IPS-NIHi7 (cell line): Measurements from ENCODE around the gene CDC42EP1.
"Not testable (repeated sequence)": the region's sequence is repeated elsewhere in the genome, so short reads cannot be mapped to it uniquely, and the experiment has no call there.

Experiments used
- DNase-seq: peaks from one replicate; pipeline ENCODE4 v3.0.0; 2012; ENCODE audit warnings: mixed read lengths; ENCODE audit errors: extremely low spot score

Gene CDC42EP1

DNA sequence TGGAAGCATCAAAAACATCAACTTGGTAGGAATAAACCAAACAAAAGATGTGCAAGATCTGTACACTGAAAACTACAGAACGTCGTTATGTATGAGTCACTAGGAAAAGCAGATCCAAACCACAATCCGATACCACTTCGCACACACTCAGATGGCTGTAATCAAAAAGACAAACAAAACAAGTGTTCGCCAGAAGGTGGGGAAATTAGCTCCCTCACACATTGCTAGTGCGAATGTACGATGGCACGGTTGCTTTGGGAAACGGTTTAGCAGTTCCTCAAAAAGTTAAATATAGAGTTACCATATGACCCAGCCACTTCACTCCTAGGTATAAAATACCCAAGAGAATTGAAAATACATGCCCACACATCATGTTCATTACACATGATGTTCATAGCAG, 26.3 kb upstream of the CDC42EP1 start:
- DNase-seq: no peak

DNA sequence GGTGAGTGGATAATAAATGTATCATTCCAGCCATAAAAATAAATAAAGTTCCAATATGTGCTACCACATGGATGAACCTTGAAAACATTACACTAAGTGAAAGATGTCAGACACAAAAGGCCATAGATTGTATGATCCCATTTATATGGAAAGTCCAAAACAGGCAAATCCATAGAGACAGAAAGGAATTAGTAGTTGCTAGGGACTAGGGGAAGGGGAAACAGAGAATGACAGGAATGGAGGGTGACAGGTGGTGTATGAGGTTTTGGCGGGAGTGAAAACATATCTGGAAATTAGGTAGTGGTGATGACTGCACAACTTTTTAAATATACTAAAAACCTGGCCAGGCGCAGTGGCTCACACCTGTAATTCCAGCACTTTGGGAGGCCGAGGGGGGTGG, 25.8 kb upstream of the CDC42EP1 start:
- no peak for DNase-seq

DNA sequence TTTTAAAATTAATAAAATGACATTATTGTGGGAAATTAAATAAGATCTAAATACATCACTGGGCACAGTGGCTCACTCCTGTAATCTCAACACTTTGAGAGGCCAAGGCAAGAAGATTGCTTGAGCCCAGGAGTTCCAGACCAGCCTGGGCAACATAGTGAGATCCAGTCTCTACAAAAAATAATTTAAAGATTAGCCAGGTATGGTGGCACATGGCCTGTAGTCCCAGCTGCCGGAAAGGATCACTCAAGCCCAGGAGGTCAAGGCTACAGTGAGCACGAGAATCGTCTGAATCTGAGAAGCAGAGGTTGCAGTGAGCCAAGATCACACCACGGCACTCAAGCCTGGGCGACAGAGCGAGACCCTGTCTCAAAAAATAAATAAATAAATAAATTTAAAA, 25.1 kb upstream of the CDC42EP1 start:
- DNase-seq: no peak

- peak; percentile 97 for DNase-seq
Measured at GRCh38 chr22:37538590-37539357, 21.5 kb upstream of the CDC42EP1 start.

DNA sequence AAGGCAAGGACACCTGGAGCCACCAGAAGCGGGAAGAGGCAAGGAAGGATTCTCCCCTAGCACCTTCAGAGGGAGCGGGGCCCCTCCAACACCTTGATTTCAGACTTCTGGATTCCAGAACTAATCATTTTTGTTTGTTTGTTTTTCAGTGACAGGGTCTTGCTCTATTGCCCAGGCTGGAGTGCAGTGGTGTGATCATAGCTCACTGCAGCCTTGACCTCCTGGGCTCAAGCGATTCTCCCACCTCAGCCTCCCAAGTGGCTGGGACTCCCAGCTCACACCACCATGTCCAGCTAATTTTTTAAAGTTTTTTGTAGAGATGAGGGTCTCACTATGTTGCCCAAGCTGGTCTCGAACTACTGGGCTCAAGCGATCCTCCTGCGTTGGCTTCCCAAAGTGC, 20.5 kb upstream of the CDC42EP1 start:
- not testable (repeated sequence) for DNase-seq

GRCh38 chr22:37542416-37542815, 17.9 kb upstream of the CDC42EP1 start:
- DNase-seq: not testable (repeated sequence)

DNA sequence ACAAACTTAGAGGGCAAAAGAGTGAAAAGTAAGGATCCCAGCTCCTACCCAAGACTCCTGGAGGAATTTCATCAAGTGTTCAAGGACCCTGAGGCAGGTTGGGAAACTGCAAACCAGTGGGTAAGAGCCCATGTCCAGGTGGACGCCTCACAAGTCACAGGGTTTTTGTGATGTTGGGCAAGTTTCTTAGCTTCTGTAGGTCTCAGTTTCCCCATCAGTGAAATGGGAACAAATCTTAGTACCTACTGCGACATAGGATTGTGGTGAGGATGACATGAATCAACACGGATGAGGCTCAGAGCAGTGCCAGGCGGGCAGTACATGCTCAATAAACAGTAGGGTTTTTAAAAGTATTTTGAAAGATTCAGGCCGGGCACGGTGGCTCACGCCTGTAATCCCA, 17.3 kb upstream of the CDC42EP1 start:
- no peak for DNase-seq

DNA sequence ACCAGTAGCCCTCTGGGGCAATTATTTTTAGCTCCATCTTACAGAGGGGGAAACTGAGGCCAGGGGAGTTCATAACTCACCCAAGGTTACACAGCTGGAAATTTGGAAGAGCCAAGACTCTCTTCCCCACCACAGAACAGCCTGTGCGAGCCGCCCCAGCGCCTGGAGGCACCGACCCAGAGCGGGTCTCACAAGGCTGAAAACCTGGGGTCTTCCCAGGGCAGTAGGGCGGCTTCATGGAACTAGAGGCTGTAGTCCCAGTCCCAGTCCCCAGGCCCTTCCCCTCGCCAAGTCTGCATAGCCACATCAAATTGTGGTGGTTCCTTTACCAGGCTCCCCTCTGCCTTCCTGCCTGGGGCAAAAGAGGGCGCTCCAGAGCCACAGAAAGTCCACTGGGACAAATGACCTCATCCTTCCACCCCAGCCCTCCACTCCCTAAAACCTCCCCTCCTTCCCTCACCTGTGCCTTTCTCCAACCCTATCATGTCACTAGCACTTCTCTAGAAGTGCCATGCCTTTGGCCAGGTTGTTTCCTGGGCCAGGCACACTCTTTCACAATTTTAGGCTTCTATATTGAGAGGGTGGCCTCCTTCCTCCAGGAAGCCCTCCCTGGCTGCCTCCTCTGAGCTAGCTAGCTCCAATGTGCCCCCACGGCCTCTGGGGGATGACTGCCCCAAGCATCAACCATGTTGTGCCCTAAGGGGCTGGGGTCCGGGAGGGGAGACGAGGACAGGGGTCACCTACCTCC, 15.2 kb upstream of the CDC42EP1 start:
- peak; percentile 81 for DNase-seq

DNA sequence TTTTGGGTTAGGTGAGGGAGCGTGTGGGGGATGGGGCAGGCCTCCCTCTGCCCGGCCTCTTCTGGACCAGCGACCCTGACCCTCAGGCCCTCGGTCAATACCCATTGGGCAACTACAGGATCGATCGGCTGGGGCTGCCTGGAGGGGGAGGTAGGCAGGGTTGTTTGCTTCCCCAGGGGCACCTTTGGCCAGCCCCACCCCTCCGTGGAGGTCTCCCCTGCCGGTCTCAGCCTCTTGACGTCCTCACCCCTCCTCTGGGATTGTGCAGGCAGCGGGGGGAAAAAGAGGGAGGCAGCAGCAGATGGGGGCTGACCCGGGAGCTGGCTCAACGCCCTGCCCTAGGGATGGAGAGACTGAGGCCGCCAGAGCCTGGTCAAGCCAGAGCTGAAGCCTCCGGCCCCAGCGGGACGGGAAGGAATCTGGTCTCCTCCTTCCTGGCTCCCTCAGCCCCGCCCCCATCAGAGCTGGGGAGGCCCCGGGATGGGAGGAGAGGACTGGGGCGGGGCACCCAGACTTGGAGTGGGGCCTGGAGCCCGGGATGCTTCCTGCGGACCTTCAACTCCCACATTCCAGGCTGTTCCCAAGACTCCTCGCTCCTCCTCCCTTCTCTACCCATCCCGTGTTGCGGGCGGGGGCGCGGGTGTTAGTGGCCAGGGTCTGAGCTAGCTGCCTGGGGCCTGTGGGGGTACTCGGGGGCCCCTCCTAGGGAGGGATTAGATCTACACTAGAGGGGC, 14.4 kb upstream of the CDC42EP1 start:
- peak; percentile 91 for DNase-seq

GRCh38 chr22:37546437-37547250, 13.6 kb upstream of the CDC42EP1 start:
- peak; percentile 56 for DNase-seq

DNA sequence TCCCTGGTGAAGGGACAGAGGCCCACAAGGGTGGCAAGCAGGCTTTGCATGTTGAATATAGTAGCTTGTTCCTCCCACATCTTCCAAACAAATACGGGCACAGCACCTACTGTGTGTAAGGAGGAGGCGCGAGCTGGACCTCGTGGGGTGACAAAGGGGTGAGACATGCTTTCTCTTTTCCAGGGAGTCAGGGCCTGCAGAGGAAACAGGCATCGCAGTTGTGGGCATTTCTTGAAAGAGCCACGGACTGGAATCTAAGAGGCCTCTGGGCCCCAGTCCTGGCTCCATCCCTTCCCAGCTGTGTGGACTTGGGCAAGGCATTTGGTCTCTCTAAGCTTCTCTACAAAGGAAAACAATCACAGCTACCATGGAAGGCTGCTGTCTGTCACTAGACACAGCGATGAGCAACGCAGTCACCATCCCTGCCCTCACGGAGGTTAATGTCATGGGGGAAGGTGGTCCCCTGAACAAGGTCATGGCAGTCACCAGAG, 13.0 kb upstream of the CDC42EP1 start:
- peak; percentile 2 for DNase-seq

GRCh38 chr22:37549704-37550059, 10.6 kb upstream of the CDC42EP1 start:
- DNase-seq: no peak

DNA sequence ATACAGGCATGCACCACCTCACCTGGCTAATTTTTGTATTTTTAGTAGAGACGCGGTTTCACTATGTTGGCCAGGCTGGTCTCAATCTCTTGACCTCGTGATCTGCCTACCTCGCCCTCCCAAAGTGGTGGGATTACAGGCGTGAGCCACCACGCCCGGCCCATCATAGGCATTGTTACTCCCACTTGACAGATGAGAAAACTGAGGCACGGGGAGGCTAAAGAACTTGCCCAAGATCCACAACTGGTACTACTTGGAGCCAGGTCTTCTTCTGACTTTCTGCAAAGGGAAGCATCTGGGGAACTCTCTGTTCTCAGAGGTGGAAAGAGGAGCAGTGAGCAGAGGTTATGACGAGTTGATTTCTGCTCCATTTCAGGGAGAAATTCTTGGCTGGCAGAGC, 9.4 kb upstream of the CDC42EP1 start:
- DNase-seq: not testable (repeated sequence)

DNA sequence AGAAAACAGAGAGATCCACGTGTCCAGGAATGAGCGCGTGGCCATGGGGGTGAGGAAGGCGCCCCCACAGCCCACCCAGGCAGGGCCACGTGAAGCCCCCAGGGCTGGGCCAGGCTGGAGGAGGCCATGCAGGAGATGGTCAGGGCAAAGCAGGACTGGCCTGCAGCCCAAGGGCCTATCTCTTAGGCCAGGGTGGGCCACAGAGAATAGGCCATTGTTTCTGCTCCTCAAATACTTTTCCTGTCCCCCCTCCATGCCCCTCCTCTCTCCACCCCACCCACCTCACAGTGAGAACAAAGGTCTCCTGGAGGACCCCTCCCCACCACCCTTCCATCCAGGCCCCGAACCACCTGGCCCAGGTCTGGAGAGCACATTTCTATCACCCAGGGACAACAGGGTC, 8.3 kb upstream of the CDC42EP1 start:
- DNase-seq: no peak

- peak; percentile 65 for DNase-seq
Measured at GRCh38 chr22:37552524-37553163, 7.6 kb upstream of the CDC42EP1 start.

GRCh38 chr22:37553725-37554124, 6.6 kb upstream of the CDC42EP1 start:
- DNase-seq: no peak

GRCh38 chr22:37555029-37555428, 5.3 kb upstream of the CDC42EP1 start:
- no peak for DNase-seq

GRCh38 chr22:37556710-37557109, 3.6 kb upstream of the CDC42EP1 start:
- DNase-seq: no peak

- DNase-seq: no peak
Measured at GRCh38 chr22:37557321-37558001, 2.8 kb upstream of the CDC42EP1 start.

GRCh38 chr22:37558815-37559214, 1.5 kb upstream of the CDC42EP1 start:
- no peak for DNase-seq

- no peak for DNase-seq
Measured at GRCh38 chr22:37559521-37559900, 769 bp upstream of the CDC42EP1 start.
